GM12872 (cell line): ENCODE results near the gene LRP1.

Source experiments
- CTCF ChIP-seq: IDR thresholded peaks from 3 replicates; pipeline ENCODE4 v1.5.1; 2011; ENCODE audit warnings: low read depth, mild to moderate bottlenecking, low read length, moderate library complexity; ENCODE audit not compliant: insufficient read depth

LRP1 gene

GRCh38 chr12:57087010-57087690, 41.1 kb upstream of the LRP1 start:
- no peak for TF ChIP-seq CTCF

GRCh38 chr12:57087691-57088353, 40.5 kb upstream of the LRP1 start:
- no peak for TF ChIP-seq CTCF

- TF ChIP-seq CTCF, result no peak
These were observed 39.7 kb upstream of the LRP1 start, which contains the start of gene NAB2 for GRCh38 chr12:57088354-57089270. NAB2 (plus strand) TSS chr12:57089114; CDS start chr12:57089272, 158 bp downstream.

GRCh38 chr12:57089271-57090245, 38.7 kb upstream of the LRP1 start:
- no peak for TF ChIP-seq CTCF

- no peak for TF ChIP-seq CTCF
These were observed 37.8 kb upstream of the LRP1 start for GRCh38 chr12:57090490-57090889.

- no peak for TF ChIP-seq CTCF
These were observed 37.2 kb upstream of the LRP1 start for GRCh38 chr12:57090924-57091637.
